ENCODE data around the gene MEAK7.

Gene MEAK7

DNA sequence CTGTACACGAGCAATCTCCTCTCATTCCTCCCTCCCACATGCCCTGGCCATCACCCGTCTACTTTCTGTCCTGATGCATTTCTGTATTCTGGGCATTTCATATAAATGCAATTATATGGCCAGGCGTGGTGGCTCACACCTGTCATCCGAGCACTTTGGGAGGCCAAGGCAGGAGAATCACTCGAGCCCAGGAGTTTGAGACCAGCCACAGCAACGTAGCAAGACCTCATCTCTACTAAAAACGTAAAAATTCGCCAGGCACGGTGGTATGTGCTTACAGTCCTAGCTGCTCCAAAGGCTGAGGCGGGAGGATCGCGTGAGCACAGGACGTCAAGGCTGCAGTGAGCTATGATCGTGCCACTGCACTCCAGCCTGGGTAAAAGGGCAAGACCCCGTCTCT lies 4.8 kb downstream of the MEAK7 start:
- TF ChIP-seq, protein P1, sequence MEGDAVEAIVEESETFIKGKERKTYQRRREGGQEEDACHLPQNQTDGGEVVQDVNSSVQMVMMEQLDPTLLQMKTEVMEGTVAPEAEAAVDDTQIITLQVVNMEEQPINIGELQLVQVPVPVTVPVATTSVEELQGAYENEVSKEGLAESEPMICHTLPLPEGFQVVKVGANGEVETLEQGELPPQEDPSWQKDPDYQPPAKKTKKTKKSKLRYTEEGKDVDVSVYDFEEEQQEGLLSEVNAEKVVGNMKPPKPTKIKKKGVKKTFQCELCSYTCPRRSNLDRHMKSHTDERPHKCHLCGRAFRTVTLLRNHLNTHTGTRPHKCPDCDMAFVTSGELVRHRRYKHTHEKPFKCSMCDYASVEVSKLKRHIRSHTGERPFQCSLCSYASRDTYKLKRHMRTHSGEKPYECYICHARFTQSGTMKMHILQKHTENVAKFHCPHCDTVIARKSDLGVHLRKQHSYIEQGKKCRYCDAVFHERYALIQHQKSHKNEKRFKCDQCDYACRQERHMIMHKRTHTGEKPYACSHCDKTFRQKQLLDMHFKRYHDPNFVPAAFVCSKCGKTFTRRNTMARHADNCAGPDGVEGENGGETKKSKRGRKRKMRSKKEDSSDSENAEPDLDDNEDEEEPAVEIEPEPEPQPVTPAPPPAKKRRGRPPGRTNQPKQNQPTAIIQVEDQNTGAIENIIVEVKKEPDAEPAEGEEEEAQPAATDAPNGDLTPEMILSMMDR (IDR thresholded peaks at IDR 0.05; ENCODE audit: insufficient read depth, low read depth, low read length, missing control alignments): no peak
- no peak for DNase-seq (ENCODE audit: low read depth)
- no peak overlapping the region for H3K4me3 ChIP-seq (ENCODE audit: low read depth, low read length)

DNA sequence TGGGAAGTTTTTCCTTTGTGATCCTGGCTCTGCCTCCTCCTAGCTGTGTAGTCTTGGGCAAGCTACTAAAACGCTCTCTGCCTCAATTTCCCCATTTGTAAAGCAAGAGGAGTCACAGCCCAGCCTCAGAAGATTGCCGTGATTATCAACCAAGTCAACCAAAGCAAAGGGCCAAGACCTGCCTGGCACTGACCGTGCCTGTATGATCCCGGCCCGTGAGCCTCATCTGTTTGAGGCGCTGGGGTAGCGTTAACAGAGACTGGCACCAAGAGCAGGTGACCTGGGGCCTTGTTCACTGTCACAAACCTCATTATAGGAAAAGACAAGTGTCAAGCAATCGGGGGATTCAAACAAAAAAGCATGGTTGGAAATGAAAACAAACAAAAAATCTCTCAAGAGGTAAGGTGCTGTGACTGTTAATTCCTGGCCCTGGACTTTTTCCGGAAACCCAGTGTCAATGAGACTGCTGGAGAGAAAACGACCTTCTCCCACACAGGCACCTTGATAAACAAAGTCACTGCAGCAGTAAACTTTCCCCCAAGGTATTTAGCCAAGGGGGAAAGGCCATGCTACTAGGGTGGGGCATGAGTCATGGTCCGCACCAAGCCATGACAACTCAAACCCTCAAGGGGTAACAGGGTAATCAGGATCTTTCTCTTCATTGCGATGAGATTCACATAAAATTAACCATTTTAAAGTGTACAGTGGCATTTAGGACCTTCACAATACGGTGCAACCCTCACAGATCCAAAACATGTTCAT lies 5.4 kb downstream of the MEAK7 start:
- TF ChIP-seq, protein P1 (IDR thresholded peaks at IDR 0.05; ENCODE audit: insufficient read depth, low read depth, low read length, missing control alignments): no peak
- DNase-seq (ENCODE audit: low read depth): no peak
- H3K4me3 ChIP-seq (ENCODE audit: low read depth, low read length): no peak overlapping the region

DNA sequence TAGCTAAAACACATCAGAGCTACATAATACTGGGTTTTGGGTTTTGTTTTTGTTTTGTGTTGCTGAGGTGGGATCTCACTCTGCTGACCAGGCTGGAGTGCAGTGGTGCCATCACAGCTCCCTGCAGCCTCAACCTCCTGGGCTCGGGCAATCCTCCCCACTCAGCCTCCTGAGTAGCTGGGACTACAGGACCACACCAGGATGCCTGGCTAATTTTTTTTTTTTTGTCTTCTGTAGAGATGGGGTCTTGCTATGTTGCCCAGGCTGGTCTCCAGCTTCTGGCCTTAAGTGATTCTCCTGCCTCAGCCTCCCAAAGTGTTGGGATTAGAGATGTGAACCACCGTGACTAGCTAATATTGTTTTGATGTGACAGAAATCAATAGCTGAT lies 6.2 kb downstream of the MEAK7 start:
- TF ChIP-seq, protein P1 (IDR thresholded peaks at IDR 0.05; ENCODE audit: insufficient read depth, low read depth, low read length, missing control alignments): no peak
- no peak for DNase-seq (ENCODE audit: low read depth)
- no peak overlapping the region for H3K4me3 ChIP-seq (ENCODE audit: low read depth, low read length)

GRCh38 chr16:84497418-84498222 lies 6.8 kb downstream of the MEAK7 start:
- TF ChIP-seq, protein P1 (IDR thresholded peaks at IDR 0.05; ENCODE audit: insufficient read depth, low read depth, low read length, missing control alignments): no peak
- H3K4me3 ChIP-seq (ENCODE audit: low read depth, low read length): no peak overlapping the region
- no peak for DNase-seq (ENCODE audit: low read depth)

GRCh38 chr16:84496991-84497390 lies 7.5 kb downstream of the MEAK7 start:
- no peak overlapping the region for H3K4me3 ChIP-seq (ENCODE audit: low read depth, low read length)
- no peak for DNase-seq (ENCODE audit: low read depth)
- TF ChIP-seq, protein P1 (IDR thresholded peaks at IDR 0.05; ENCODE audit: insufficient read depth, low read depth, low read length, missing control alignments): no peak

- H3K4me3 ChIP-seq (ENCODE audit: low read depth, low read length): no peak overlapping the region
- TF ChIP-seq, protein P1 (IDR thresholded peaks at IDR 0.05; ENCODE audit: insufficient read depth, low read depth, low read length, missing control alignments): no peak
- DNase-seq (ENCODE audit: low read depth): no peak
Measured at GRCh38 chr16:84495506-84495905, 9.0 kb downstream of the MEAK7 start.

Data from GM12865 (cell line).